Heart right ventricle (tissue), 16 donors: Measurements from ENCODE around the gene B4GALNT2. TPM values are rescaled to one million over a fixed set of nuclear protein-coding genes. Genes with fewer than 3 reads are reported as not detected.
"Not testable (repeated sequence)": the region's sequence is repeated elsewhere in the genome, so short reads cannot be mapped to it uniquely, and the experiment has no call there.

Source experiments
- ATAC-seq, 8 donors: fragments of 200-7000 bp; cut with Tn5 transposase; one replicate each; pipeline ENCODE4 v1.9.1; 2020; ENCODE audit warnings: mild to moderate bottlenecking in 8 of 8, moderate library complexity in 8 of 8, moderate number of reproducible peaks in 1 of 8
- DNase-seq, 2 donors: peaks; one replicate each; pipeline ENCODE4 v3.0.0-alpha.2; 2020
- H3K27ac ChIP-seq, 10 donors: fragments of 200-600 bp; sonication (generic) in 2 of 10; one replicate each; pipeline versions ENCODE4 v1.5.0 to v1.8.0; 2020 to 2022; ENCODE audit warnings: mild to moderate bottlenecking in 3 of 10
- H3K27me3 ChIP-seq, 7 donors: fragments of 200-600 bp; one replicate each; pipeline ENCODE4 v1.8.0; 2021 to 2022; ENCODE audit warnings: mild to moderate bottlenecking in 2 of 7
- H3K36me3 ChIP-seq, 9 donors: fragments of 200-600 bp; sonication (generic) in 1 of 9; one replicate each; pipeline versions ENCODE4 v1.5.0 to v1.8.0; 2020 to 2022; ENCODE audit warnings: mild to moderate bottlenecking in 2 of 9
- H3K4me1 ChIP-seq, 9 donors: fragments of 200-600 bp; sonication (generic) in 1 of 9; one replicate each; pipeline versions ENCODE4 v1.5.0 to v1.8.0; 2020 to 2022; ENCODE audit warnings: mild to moderate bottlenecking in 4 of 9
- H3K4me3 ChIP-seq, 10 donors: fragments of 200-600 bp; sonication (generic) in 2 of 10; one replicate each; pipeline versions ENCODE4 v1.5.0 to v1.8.0; 2020 to 2022; ENCODE audit warnings: mild to moderate bottlenecking in 7 of 10, moderate library complexity in 2 of 10
- H3K9me3 ChIP-seq, 11 donors: fragments of 200-600 bp in 10 of 11; sonication (generic) in 2 of 11; one replicate each; pipeline versions ENCODE4 v1.5.0 to v1.8.0; 2013 to 2022; ENCODE audit warnings: mild to moderate bottlenecking in 2 of 11, control low read depth in 1 of 11, moderate library complexity in 1 of 11
- WGBS, 2 donors: extraction: QIAGEN DNeasy Blood & Tissue Kit; methylation state at CpG; one replicate each; pipeline ENCODE4 v1.1.7; 2013; ENCODE audit warnings: inconsistent platforms in 1 of 2; 5-methylcytosine and 5-hydroxymethylcytosine counted together
- intact Hi-C, 10 donors: fragments of 100-400 bp; cut with DNase I; formaldehyde crosslinking; loops; one replicate each; pipeline versions ENCODE4 v1.11.1 to v1.14.2; 2022
- polyA plus RNA-seq, 2 donors: library from polyadenylated mRNA; stranded (reverse); fragments of 200-250 nt; gene quantifications; one replicate each; pipeline ENCODE4 v1.2.3, GENCODE V29; 2013
- total RNA-seq, 10 donors: library from RNA; stranded (reverse); fragmentation: NEBNext Ultra II Directional in 3 of 10; extraction: Animal tissue kit (Norgen Biotek cat#: 25700) in 3 of 10; gene quantifications; one replicate each; pipeline versions ENCODE4 v1.2.1 to v1.2.4, GENCODE V29; 2021 to 2023
- TF ChIP-seq, protein P1 (sequence below), 9 donors: fragments of 200-600 bp; sonication (generic) in 2 of 9; IDR thresholded peaks; one replicate each; pipeline versions ENCODE4 v1.5.0 to v1.8.0; 2021 to 2022; ENCODE audit warnings: antibody characterized with exemption in 9 of 9, mild to moderate bottlenecking in 5 of 9, moderate library complexity in 1 of 9
- donor health status: Arrhythmogenic right ventricular cardiomyopathy.
- donor health status: ischemic (EF 13 %, LVEDD 7.1; RV severe dilation, severe dysfunction).
- donor health status: healthy with polysubstance abuse.
- donor health status: DM: no; HTN: yes; CAD: no.
- donor health status: DM: no; HTN: no; CAD: no.
- donor health status: ischemic (EF 25% LVEDD 6.9; RV normal size, moderate dysfunction).
- donor health status: ischemic (EF 25% LVEDD 5.7; RV mildly dilated, moderate dysfunction).
- donor health status: healthy.
- donor health status: DM: yes; HTN: yes; CAD: no.
- donor health status: Ischemic cardiomyopathy.
- donor health status: ischemic (EF 35%, LVEDD 5.7; RV mildly dilated, moderate dysfunction).
- donor health status: nonischemic (EF 11% LVEDD 7.7; RV severe dilation, severe dysfunction).
- donor health status: DM: yes; HTN: yes; CAD: no.
- donor health status: PGD.
- donor health status: ischemic (EF 29% LVEDD 5.4; RV normal size, mild dysfunction).
- donor health status: nonischemic (EF 23%, LVEDD 6.1; RV moderate dilation, normal function).

B4GALNT2 gene
- total and polyA plus RNA-seq, 12 donors, result 0.02 TPM; not detected in 10

- H3K4me1 ChIP-seq, result peaks cover 0 to 4% (median 0%) of the 10 kb centered on the region in 9 donors
- 77 to 78% methylated on average over 6 of the region's 6 CpGs for WGBS, 2 donors
- no peak overlapping the region for H3K27ac ChIP-seq
- H3K9me3 ChIP-seq, result peaks cover 0 to 35% (median 10%) of the 10 kb centered on the region in 11 donors
- peaks cover 0 to 4% (median 0%) of the 10 kb centered on the region in 7 donors for H3K27me3 ChIP-seq
- H3K4me3 ChIP-seq, result no peak overlapping the region
- ATAC-seq, result no peak
- intact Hi-C loops, result loop anchor here (1.0 to 10.0 kb wide), 8 partner anchors 41 to 214 kb away; no protein-coding TSS in a partner anchor
- no peak for DNase-seq
- TF ChIP-seq, protein P1, sequence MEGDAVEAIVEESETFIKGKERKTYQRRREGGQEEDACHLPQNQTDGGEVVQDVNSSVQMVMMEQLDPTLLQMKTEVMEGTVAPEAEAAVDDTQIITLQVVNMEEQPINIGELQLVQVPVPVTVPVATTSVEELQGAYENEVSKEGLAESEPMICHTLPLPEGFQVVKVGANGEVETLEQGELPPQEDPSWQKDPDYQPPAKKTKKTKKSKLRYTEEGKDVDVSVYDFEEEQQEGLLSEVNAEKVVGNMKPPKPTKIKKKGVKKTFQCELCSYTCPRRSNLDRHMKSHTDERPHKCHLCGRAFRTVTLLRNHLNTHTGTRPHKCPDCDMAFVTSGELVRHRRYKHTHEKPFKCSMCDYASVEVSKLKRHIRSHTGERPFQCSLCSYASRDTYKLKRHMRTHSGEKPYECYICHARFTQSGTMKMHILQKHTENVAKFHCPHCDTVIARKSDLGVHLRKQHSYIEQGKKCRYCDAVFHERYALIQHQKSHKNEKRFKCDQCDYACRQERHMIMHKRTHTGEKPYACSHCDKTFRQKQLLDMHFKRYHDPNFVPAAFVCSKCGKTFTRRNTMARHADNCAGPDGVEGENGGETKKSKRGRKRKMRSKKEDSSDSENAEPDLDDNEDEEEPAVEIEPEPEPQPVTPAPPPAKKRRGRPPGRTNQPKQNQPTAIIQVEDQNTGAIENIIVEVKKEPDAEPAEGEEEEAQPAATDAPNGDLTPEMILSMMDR (IDR thresholded peaks at IDR 0.05), result no peak
- H3K36me3 ChIP-seq, result no peaks in the 10 kb centered on the region
Observed at GRCh38 chr17:49180998-49181635, 48.5 kb downstream of the B4GALNT2 start.

GRCh38 chr17:49183341-49183740 lies 50.8 kb downstream of the B4GALNT2 start:
- Histone ChIP-seq H3K9me3 (peaks cover 0 to 15% (median 0%) of the 10 kb centered on the region in 11 donors), H3K27ac (no peak overlapping the region), H3K4me1 (peaks cover 0 to 4% (median 0%) of the 10 kb centered on the region in 9 donors), H3K4me3 (no peak overlapping the region), H3K27me3 (peaks cover 0 to 4% (median 0%) of the 10 kb centered on the region in 7 donors), H3K36me3 (no peaks in the 10 kb centered on the region)
- ATAC-seq (peak in 1 of 8 donors; percentile 22), DNase-seq (no peak)
- TF ChIP-seq, protein P1 (IDR thresholded peaks at IDR 0.05), result no peak
- WGBS, 2 donors, result 88 to 89% methylated on average over 5 of the region's 5 CpGs
- intact Hi-C loops, result loop anchor here in 7 of 10 donors (5.0 to 10.0 kb wide), 5 partner anchors 39 to 211 kb away; no protein-coding TSS in a partner anchor

GRCh38 chr17:49183801-49184200 lies 51.2 kb downstream of the B4GALNT2 start:
- no peak for ATAC-seq
- H3K4me1 ChIP-seq, result peaks cover 0 to 4% (median 0%) of the 10 kb centered on the region in 9 donors
- TF ChIP-seq, protein P1 (IDR thresholded peaks at IDR 0.05), result no peak
- peaks cover 0 to 15% (median 0%) of the 10 kb centered on the region in 11 donors for H3K9me3 ChIP-seq
- intact Hi-C loops, result loop anchor here in 7 of 10 donors (5.0 to 10.0 kb wide), 5 partner anchors 38 to 211 kb away; no protein-coding TSS in a partner anchor
- H3K4me3 ChIP-seq, result no peak overlapping the region
- no peak for DNase-seq
- 81 to 89% methylated on average over 7 of the region's 7 CpGs for WGBS, 2 donors
- H3K27ac ChIP-seq, result no peak overlapping the region
- H3K27me3 ChIP-seq, result peaks cover 0 to 4% (median 0%) of the 10 kb centered on the region in 7 donors
- H3K36me3 ChIP-seq, result no peaks in the 10 kb centered on the region

DNA sequence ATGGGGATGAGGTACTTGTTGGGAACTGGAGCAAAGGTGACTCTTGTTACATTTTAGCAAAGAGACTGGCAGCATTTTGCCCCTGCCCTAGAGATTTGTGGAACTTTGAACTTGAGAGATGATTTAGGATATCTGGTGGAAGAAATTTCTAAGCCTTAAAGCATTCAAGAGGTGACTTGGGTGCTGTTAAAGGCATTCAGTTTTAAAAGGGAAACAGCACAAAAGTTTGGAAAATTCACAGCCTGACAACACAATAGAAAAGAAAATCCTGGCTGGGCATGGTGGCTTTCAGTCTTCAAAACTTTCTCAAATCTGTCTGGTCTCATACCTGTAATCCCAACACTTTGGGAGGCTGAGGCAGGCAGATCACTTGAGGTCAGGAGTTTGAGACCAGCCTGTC lies 52.0 kb downstream of the B4GALNT2 start:
- H3K36me3 ChIP-seq, H3K4me3 ChIP-seq, H3K27ac ChIP-seq, H3K27me3 ChIP-seq, DNase-seq, H3K4me1 ChIP-seq, ATAC-seq: not testable (repeated sequence)
- H3K9me3 ChIP-seq, result peaks cover 0 to 15% (median 0%) of the 10 kb centered on the region in 11 donors
- intact Hi-C loops, result loop anchor here in 7 of 10 donors (5.0 to 10.0 kb wide), 5 partner anchors 38 to 210 kb away; no protein-coding TSS in a partner anchor

DNA sequence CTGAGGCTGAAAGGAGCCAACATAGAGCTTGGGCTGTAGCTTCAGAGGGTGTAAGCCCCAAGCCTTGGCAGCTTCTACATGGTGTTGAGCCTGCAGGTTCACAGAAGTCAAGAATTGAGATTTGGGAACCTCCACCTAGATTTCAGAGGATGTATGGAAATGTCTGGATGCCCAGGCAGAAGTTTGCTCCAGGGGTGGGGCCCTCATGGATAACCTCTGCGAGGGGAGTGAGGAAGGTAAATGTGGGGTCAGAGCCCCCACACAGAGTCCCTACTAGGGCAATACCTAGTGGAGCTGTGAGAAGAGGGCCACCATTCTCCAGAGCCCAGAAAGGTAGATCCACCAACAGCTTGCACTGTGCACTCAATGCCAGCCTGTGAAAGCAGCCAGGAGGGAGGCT lies 52.8 kb downstream of the B4GALNT2 start:
- not testable (repeated sequence) for H3K27ac ChIP-seq, ATAC-seq, DNase-seq, H3K27me3 ChIP-seq, H3K4me1 ChIP-seq, H3K36me3 ChIP-seq, H3K4me3 ChIP-seq
- WGBS, 2 donors, result 95 to 100% methylated on average over 1 of the region's 1 CpG
- peaks cover 0 to 15% (median 0%) of the 10 kb centered on the region in 11 donors for H3K9me3 ChIP-seq
- intact Hi-C loops, result loop anchor here in 2 of 10 donors (10.0 kb wide), 1 partner anchor 209 kb away; no protein-coding TSS in a partner anchor
